Activated B cell treated with CpG ODN at 0.5 μM for 24 hours (primary cell): ENCODE results near the gene EFNB3. TPM values are rescaled to one million over a fixed set of nuclear protein-coding genes. Genes with fewer than 3 reads are reported as not detected.

Experiments
- ATAC-seq: fragments of 200-7000 bp; cut with Tn5 transposase; one replicate; pipeline ENCODE4 v1.10.0; 2021; ENCODE audit warnings: low read depth, mild to moderate bottlenecking, moderate library complexity
- CTCF ChIA-PET: fragments of 350-600 bp; sonication (Branson Sonifier 250); formaldehyde crosslinking; loops from one replicate; lab custom pipeline; 2021; ENCODE audit warnings: antibody characterized with exemption; lab: Charles Lee
- POLR2A ChIA-PET: fragments of 350-600 bp; sonication (Branson Sonifier 250); formaldehyde crosslinking; loops from one replicate; lab custom pipeline; 2021; ENCODE audit warnings: antibody characterized with exemption; lab: Charles Lee
- DNase-seq: peaks from one replicate; pipeline ENCODE4 v3.0.0; 2022
- H3K27ac Mint-ChIP-seq: one replicate; pipeline ENCODE4 v1.8.0; 2020; ENCODE audit warnings: mixed read lengths
- H3K27me3 Mint-ChIP-seq: one replicate; pipeline ENCODE4 v1.8.0; 2021; ENCODE audit warnings: mixed read lengths
- H3K36me3 Mint-ChIP-seq: one replicate; pipeline ENCODE4 v1.8.0; 2021; ENCODE audit warnings: low read depth, mixed read lengths
- H3K4me1 Mint-ChIP-seq: one replicate; pipeline ENCODE4 v1.8.0; 2021; ENCODE audit warnings: mixed read lengths
- H3K4me3 Mint-ChIP-seq: one replicate; pipeline ENCODE4 v1.8.0; 2020; ENCODE audit warnings: mild to moderate bottlenecking, mixed read lengths
- H3K9me3 Mint-ChIP-seq: one replicate; pipeline ENCODE4 v1.8.0; 2020; ENCODE audit warnings: mixed read lengths
- CTCF ChIP-seq: fragments of 200-600 bp; IDR thresholded peaks from one replicate; pipeline ENCODE4 v1.8.0; 2022; ENCODE audit warnings: antibody characterized with exemption, mild to moderate bottlenecking
- intact Hi-C: fragments of 100-400 bp; cut with micrococcal nuclease; formaldehyde crosslinking; loops from one replicate; pipeline ENCODE4 v1.15.1; 2024
- total RNA-seq: library from RNA; stranded (reverse); gene quantifications from 2 replicates; pipeline ENCODE4 v1.2.3, GENCODE V29; 2022

EFNB3 gene
- total RNA-seq, 1 donor from 2014 or later: not detected

- ATAC-seq (no peak), DNase-seq (no peak)
- CTCF ChIA-PET: interaction anchor here (0.6 to 2.8 kb wide), 10 partner anchors 10 to 313 kb away, joined by 3 to 24 read pairs (median 6); no protein-coding TSS in a partner anchor
- H3K36me3 Mint-ChIP-seq: no peaks in the 10 kb centered on the region
- no peak for TF ChIP-seq CTCF
- no peaks in the 10 kb centered on the region for H3K4me1 Mint-ChIP-seq
- intact Hi-C loops: no loop called here
- H3K9me3 Mint-ChIP-seq: no peaks in the 10 kb centered on the region
- H3K27ac Mint-ChIP-seq: no peak overlapping the region
- POLR2A ChIA-PET: interaction anchor here (0.6 to 1.3 kb wide), 2 partner anchors 244 to 1198 kb away, joined by 3 to 5 read pairs; no protein-coding TSS in a partner anchor
- no peak overlapping the region for H3K4me3 Mint-ChIP-seq
- peaks cover 13% of the 10 kb centered on the region for H3K27me3 Mint-ChIP-seq
Observed at GRCh38 chr17:7744416-7744815, 39.4 kb downstream of the EFNB3 start.

- peaks cover 12% of the 10 kb centered on the region for H3K27me3 Mint-ChIP-seq
- no peaks in the 10 kb centered on the region for H3K4me1 Mint-ChIP-seq
- H3K9me3 Mint-ChIP-seq: no peaks in the 10 kb centered on the region
- H3K36me3 Mint-ChIP-seq: no peaks in the 10 kb centered on the region
- ChIA-PET POLR2A (interaction anchor here (0.7 kb wide), 1 partner anchor 344 kb away, joined by 3 read pairs; no protein-coding TSS in a partner anchor), CTCF (no interaction called here)
- no peak overlapping the region for H3K4me3 Mint-ChIP-seq
- ATAC-seq (no peak), DNase-seq (no peak)
- intact Hi-C loops: no loop called here
- TF ChIP-seq CTCF: no peak
- no peak overlapping the region for H3K27ac Mint-ChIP-seq
Observed at GRCh38 chr17:7745748-7746470, 40.9 kb downstream of the EFNB3 start.

- Mint-ChIP-seq H3K36me3 (no peaks in the 10 kb centered on the region), H3K9me3 (no peaks in the 10 kb centered on the region), H3K4me3 (no peak overlapping the region), H3K4me1 (no peaks in the 10 kb centered on the region), H3K27ac (no peak overlapping the region), H3K27me3 (peaks cover 8% of the 10 kb centered on the region)
- DNase-seq (no peak), ATAC-seq (no peak)
- ChIA-PET POLR2A (no interaction called here), CTCF (interaction anchor here (0.9 kb wide), 1 partner anchor 243 kb away, joined by 3 read pairs; no protein-coding TSS in a partner anchor)
- no peak for TF ChIP-seq CTCF
- intact Hi-C loops: no loop called here
Observed at GRCh38 chr17:7747635-7748071, 42.7 kb downstream of the EFNB3 start.

GRCh38 chr17:7748076-7748775, 43.2 kb downstream of the EFNB3 start:
- H3K27ac Mint-ChIP-seq: no peak overlapping the region
- no peak for ATAC-seq
- no peak for TF ChIP-seq CTCF
- H3K4me3 Mint-ChIP-seq: no peak overlapping the region
- POLR2A ChIA-PET: no interaction called here
- H3K4me1 Mint-ChIP-seq: no peaks in the 10 kb centered on the region
- intact Hi-C loops: no loop called here
- CTCF ChIA-PET: interaction anchor here (0.9 kb wide), 1 partner anchor 242 kb away, joined by 3 read pairs; no protein-coding TSS in a partner anchor
- peaks cover 12% of the 10 kb centered on the region for H3K27me3 Mint-ChIP-seq
- DNase-seq: no peak
- no peaks in the 10 kb centered on the region for H3K36me3 Mint-ChIP-seq
- no peaks in the 10 kb centered on the region for H3K9me3 Mint-ChIP-seq

- ChIA-PET POLR2A (no interaction called here), CTCF (no interaction called here)
- Mint-ChIP-seq H3K27ac (no peak overlapping the region), H3K9me3 (no peaks in the 10 kb centered on the region), H3K4me1 (no peaks in the 10 kb centered on the region), H3K27me3 (peaks cover 22% of the 10 kb centered on the region), H3K4me3 (no peak overlapping the region), H3K36me3 (no peaks in the 10 kb centered on the region)
- no peak for DNase-seq
- intact Hi-C loops: no loop called here
- no peak for ATAC-seq
- TF ChIP-seq CTCF: no peak
Observed at GRCh38 chr17:7750321-7750821, 45.4 kb downstream of the EFNB3 start.
